Transverse colon (tissue), 4 donors: ENCODE measurements around the gene SDK2. TPM values are rescaled to one million over a fixed set of nuclear protein-coding genes. Genes with fewer than 3 reads are reported as not detected.

Experiments used
- DNase-seq: peaks from one replicate; pipeline ENCODE4 v3.0.0-alpha.2; 2019
- H3K27ac ChIP-seq, 4 donors: fragments of 200-600 bp; sonication (generic); 2 replicates each; pipeline ENCODE4 v1.5.1; 2016 to 2018; ENCODE audit warnings: inconsistent platforms in 4 of 4
- H3K27me3 ChIP-seq: fragments of 200-600 bp; sonication (generic); 2 replicates; pipeline ENCODE4 v1.5.1; 2017; ENCODE audit warnings: inconsistent platforms
- H3K36me3 ChIP-seq, 4 donors: fragments of 200-600 bp; sonication (generic); 2 replicates each; pipeline ENCODE4 v1.5.1; 2017 to 2019; ENCODE audit warnings: inconsistent platforms in 4 of 4
- H3K4me1 ChIP-seq, 4 donors: fragments of 200-600 bp; sonication (generic); 2 replicates each; pipeline ENCODE4 v1.5.1; 2017 to 2020; ENCODE audit warnings: inconsistent platforms in 4 of 4
- H3K4me3 ChIP-seq, 4 donors: fragments of 200-600 bp; sonication (generic); 1 replicate in 1 of 4; 2 replicates in 3 of 4; pipeline versions ENCODE4 v1.5.1 to v1.6.1; 2017 to 2019; ENCODE audit warnings: inconsistent platforms in 4 of 4
- H3K9me3 ChIP-seq, 2 donors: fragments of 200-600 bp; sonication (generic); 2 replicates each; pipeline ENCODE4 v1.5.1; 2017 to 2019; ENCODE audit warnings: inconsistent platforms in 2 of 2
- EP300 ChIP-seq: sonication (generic); formaldehyde crosslinking; IDR thresholded peaks from one replicate; pipeline ENCODE4 v1.6.1; 2017; ENCODE audit warnings: antibody characterized with exemption, low read depth
- POLR2A ChIP-seq: fragments of 450-650 bp; IDR thresholded peaks from one replicate; pipeline ENCODE4 v1.6.1; 2016; ENCODE audit warnings: antibody characterized with exemption, mild to moderate bottlenecking, moderate library complexity
- POLR2AphosphoS5 ChIP-seq, 3 donors: sonication (generic); formaldehyde crosslinking; IDR thresholded peaks; one replicate each; pipeline ENCODE4 v1.6.1; 2016; ENCODE audit warnings: antibody characterized with exemption in 3 of 3
- WGBS, 2 donors: methylation state at CpG; one replicate each; pipeline ENCODE4 v1.1.5; 2018; ENCODE audit warnings: low coverage in 1 of 2; 5-methylcytosine and 5-hydroxymethylcytosine counted together
- in situ Hi-C, 4 donors: fragments of 200-750 bp; cut with MboI; loops; one replicate each; pipeline versions ENCODE4 v1.15.0 to v1.15.1; 2017; ENCODE audit warnings: low sequenced_read_pairs in 3 of 4, low pct_ligation_motif_present in 1 of 4, low pct_unique_long_range_greater_than_20kb in 1 of 4
- intact Hi-C: fragments of 100-400 bp; cut with DNase I; formaldehyde crosslinking; loops from one replicate; pipeline ENCODE4 v1.15.1; 2023; ENCODE audit warnings: low total_unique reads
- total RNA-seq, 4 donors: library from RNA; depleted of rRNA; stranded (reverse); fragments of >200 nt; gene quantifications; one replicate each; pipeline ENCODE4 v1.1.0, GENCODE V29; 2016
- TF ChIP-seq, protein P1 (sequence below), 5 experiments: fragments of 200-600 bp in 3 of 5; fragments of 450-650 bp in 2 of 5; sonication (generic) in 3 of 5; IDR thresholded peaks; 1 replicate in 2 of 5; 2 replicates in 3 of 5; pipeline ENCODE4 v1.5.1; 2016 to 2017; ENCODE audit warnings: antibody characterized with exemption in 5 of 5, inconsistent platforms in 3 of 5, mild to moderate bottlenecking in 2 of 5, moderate library complexity in 1 of 5

The SDK2 gene
- total RNA-seq, 4 donors from 2014 or later = 2.6 to 9.8 (median 3.4) TPM

GRCh38 chr17:73625006-73625405 lies 19.2 kb downstream of the SDK2 start:
- no peak for TF ChIP-seq EP300
- no peak for TF ChIP-seq POLR2AphosphoS5 (IDR thresholded peaks at IDR 0.05)
- no peak for TF ChIP-seq POLR2A
- TF ChIP-seq, protein P1, sequence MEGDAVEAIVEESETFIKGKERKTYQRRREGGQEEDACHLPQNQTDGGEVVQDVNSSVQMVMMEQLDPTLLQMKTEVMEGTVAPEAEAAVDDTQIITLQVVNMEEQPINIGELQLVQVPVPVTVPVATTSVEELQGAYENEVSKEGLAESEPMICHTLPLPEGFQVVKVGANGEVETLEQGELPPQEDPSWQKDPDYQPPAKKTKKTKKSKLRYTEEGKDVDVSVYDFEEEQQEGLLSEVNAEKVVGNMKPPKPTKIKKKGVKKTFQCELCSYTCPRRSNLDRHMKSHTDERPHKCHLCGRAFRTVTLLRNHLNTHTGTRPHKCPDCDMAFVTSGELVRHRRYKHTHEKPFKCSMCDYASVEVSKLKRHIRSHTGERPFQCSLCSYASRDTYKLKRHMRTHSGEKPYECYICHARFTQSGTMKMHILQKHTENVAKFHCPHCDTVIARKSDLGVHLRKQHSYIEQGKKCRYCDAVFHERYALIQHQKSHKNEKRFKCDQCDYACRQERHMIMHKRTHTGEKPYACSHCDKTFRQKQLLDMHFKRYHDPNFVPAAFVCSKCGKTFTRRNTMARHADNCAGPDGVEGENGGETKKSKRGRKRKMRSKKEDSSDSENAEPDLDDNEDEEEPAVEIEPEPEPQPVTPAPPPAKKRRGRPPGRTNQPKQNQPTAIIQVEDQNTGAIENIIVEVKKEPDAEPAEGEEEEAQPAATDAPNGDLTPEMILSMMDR (IDR thresholded peaks at IDR 0.05) = no peak
- no peaks in the 10 kb centered on the region for H3K36me3 ChIP-seq
- no peak for DNase-seq
- intact Hi-C loops = no loop called here
- 92% methylated on average over 7 of the region's 7 CpGs; no CpG with 5 or more reads in 1 of the 2 donors for WGBS, 2 donors
- no peaks in the 10 kb centered on the region for H3K27me3 ChIP-seq
- H3K4me1 ChIP-seq = no peaks in the 10 kb centered on the region
- no peaks in the 10 kb centered on the region for H3K9me3 ChIP-seq
- no peak overlapping the region for H3K27ac ChIP-seq
- H3K4me3 ChIP-seq = no peak overlapping the region
- in situ Hi-C loops = no loop called here

GRCh38 chr17:73624496-73624988 lies 19.7 kb downstream of the SDK2 start:
- Histone ChIP-seq H3K4me3 (no peak overlapping the region), H3K4me1 (no peaks in the 10 kb centered on the region), H3K36me3 (no peaks in the 10 kb centered on the region), H3K27ac (no peak overlapping the region), H3K27me3 (no peaks in the 10 kb centered on the region), H3K9me3 (no peaks in the 10 kb centered on the region)
- 91 to 100% methylated on average over 1 to 7 of the region's 7 CpGs for WGBS, 2 donors
- in situ Hi-C loops = no loop called here
- no peak for DNase-seq
- TF ChIP-seq POLR2AphosphoS5 (IDR thresholded peaks at IDR 0.05) (no peak), EP300 (no peak), POLR2A (no peak)
- TF ChIP-seq, protein P1 (IDR thresholded peaks at IDR 0.05) = no peak
- intact Hi-C loops = no loop called here

- H3K4me3 ChIP-seq = no peak overlapping the region
- WGBS, 2 donors = 70% methylated on average over 3 of the region's 3 CpGs; no CpG with 5 or more reads in 1 of the 2 donors
- H3K27ac ChIP-seq = no peak overlapping the region
- no peaks in the 10 kb centered on the region for H3K9me3 ChIP-seq
- H3K4me1 ChIP-seq = no peaks in the 10 kb centered on the region
- in situ Hi-C loops (no loop called here), intact Hi-C loops (no loop called here)
- H3K36me3 ChIP-seq = no peaks in the 10 kb centered on the region
- H3K27me3 ChIP-seq = no peaks in the 10 kb centered on the region
- TF ChIP-seq, protein P1 (IDR thresholded peaks at IDR 0.05) = no peak
- no peak for TF ChIP-seq POLR2AphosphoS5 (IDR thresholded peaks at IDR 0.05)
- no peak for TF ChIP-seq EP300
- no peak for TF ChIP-seq POLR2A
- no peak for DNase-seq
These were observed 20.4 kb downstream of the SDK2 start for GRCh38 chr17:73623818-73624217.

- Histone ChIP-seq H3K4me3 (no peak overlapping the region), H3K27ac (no peak overlapping the region), H3K4me1 (no peaks in the 10 kb centered on the region), H3K27me3 (no peaks in the 10 kb centered on the region), H3K36me3 (no peaks in the 10 kb centered on the region), H3K9me3 (no peaks in the 10 kb centered on the region)
- intact Hi-C loops = no loop called here
- TF ChIP-seq POLR2AphosphoS5 (IDR thresholded peaks at IDR 0.05) (no peak), EP300 (no peak)
- TF ChIP-seq, protein P1 (IDR thresholded peaks at IDR 0.05) = no peak
- no peak for DNase-seq
- in situ Hi-C loops = no loop called here
- WGBS, 2 donors = 84% methylated on average over 2 of the region's 2 CpGs; no CpG with 5 or more reads in 1 of the 2 donors
These were observed 21.0 kb downstream of the SDK2 start for GRCh38 chr17:73623247-73623646.
